OCI-M1 (cell line): Measurements from ENCODE around the gene RHOH.
"Not testable (repeated sequence)": the region's sequence is repeated elsewhere in the genome, so short reads cannot be mapped to it uniquely, and the experiment has no call there.

Experiments used
- DNase-seq: peaks from one replicate; lab custom pipeline; 2025; lab: John Stamatoyannopoulos, UW

RHOH gene

DNA sequence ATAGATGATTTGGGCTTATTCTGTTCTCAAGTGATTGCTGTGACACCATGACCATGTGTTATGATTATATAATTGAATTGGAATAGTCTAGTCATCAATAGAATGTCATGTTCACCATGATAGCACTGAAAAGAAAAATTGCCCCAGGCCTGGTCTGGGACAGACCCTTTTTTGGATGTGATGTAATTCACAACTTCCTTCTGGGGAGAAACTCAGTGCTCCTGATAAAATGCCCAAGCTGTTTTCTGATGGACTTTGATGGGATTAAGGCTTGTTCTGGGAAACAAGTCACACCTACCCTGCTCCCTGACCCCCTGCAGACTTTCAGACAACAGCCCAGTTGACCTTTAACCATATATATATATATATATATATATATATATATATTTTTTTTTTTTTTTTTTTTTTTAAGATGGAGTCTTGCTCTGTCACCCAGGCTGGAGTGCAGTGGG lies 65.3 kb downstream of the RHOH start:
- peak; percentile 65 for DNase-seq

DNA sequence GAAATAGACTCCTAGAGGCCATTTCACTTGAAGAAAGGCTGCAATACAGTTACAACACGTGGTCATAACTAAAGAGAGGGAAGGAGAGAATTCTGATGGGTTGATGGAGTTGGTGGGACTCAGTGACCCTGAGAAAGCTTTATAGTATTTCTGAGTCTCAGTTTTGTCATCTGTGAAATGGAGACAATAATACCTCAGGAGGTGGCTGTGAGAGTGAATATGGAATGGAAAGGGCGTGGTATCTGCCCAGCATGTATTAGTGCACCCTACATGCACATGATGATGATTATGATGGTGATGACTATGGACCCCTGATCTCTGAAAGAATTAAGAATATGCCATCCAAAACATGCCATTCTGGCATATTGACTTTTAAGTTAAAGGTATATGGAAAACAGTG lies 66.0 kb downstream of the RHOH start:
- DNase-seq: no peak

DNA sequence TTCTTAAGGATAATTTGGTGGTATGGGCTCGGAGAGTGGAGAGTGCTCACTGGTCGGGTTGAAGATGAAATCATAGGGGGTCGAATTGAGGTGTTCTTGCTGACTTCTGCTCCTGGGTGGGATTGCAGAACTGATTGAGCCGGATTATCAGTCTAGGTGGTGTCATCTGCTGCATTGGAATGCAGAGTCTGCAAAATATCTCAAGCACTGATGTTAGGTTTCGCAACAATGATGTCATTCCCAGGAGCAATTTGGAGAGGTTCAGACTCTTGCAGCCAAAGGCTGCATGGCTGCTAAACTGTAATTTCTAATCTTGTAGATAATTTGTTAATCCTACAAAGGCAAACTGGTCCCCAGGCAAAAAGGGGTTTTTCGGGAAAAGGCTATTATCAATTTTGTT lies 67.7 kb downstream of the RHOH start:
- peak; percentile 29 for DNase-seq

DNA sequence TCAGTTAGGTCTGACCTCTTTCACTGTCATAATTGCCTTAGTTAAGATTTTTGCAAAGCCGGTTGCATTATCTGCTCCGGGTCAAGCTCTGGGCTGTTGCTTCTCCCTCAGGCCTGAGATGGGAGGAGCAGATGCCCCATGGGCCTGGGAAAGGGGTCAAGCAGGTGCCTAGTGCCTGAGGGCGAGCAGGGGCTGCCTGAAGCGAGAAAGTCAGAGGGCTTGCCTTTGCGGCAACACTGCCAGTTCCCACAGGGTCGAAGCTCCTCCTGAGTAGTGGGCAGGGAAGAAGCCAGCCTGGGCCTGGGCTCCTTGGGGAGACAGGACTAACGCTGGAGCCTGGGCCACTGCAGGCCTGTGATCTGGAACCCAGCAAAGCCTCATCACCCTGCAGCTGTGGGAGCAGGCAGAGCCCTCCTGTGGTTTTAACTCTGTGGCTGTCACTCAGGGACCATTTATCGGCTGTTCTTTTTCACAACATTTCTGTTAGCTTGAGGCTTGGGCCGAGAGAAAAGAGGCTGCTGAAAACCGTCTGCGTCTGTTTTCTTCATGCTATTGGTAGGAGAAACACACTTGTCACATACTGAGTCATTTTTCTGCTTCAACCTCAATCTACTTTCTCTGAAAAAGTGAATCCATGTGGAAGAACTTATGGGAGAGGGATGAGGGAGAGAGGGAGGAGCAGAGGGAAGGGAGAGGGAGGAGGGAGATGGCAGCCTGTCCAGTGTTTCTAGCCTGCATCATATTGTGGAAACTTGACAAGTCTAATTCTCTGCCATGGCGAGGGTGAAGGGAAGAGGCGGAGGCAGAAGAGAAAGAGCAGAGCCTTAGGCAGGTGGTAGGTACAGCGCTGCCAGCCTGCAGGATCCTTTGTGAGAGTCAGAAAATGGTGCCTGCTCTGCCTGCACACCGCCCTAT lies 68.4 kb downstream of the RHOH start:
- DNase-seq: peak; percentile 76

DNA sequence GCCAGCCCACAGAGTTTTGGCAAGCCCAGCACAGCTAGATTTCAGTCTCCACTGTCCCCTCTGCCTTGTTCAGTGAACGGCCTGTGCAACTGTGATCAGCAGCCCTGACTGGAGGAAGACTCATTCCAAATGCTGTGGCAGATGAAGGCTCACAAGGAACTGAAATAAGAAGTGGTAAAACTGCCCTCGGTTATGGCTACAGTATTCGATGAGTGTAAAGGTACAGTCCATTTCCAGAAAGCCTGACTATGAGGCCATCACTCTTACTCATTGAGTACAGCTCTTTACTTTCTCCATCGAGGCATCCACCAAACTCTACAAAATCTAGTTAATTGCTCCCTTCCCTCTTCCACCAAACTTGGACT lies 69.1 kb downstream of the RHOH start:
- no peak for DNase-seq

DNA sequence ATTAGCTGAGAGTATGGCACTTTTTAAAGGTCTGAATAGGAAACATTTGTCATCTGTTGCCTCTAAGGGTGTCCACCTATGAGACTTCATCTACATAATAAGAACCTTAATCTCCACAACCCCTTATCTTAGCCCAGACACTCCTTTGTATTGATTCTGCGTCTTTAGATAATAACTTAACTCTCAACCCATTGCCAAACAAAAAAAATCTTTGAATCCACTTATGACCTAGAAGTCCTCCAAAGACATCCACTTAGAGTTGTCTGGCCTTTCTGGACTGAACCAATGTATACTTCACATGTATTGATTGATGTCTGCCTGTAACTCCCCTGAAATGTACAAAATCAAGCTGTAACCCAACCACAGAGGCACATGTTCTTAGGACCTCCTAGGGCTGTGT lies 72.3 kb downstream of the RHOH start:
- DNase-seq: peak; percentile 72

DNA sequence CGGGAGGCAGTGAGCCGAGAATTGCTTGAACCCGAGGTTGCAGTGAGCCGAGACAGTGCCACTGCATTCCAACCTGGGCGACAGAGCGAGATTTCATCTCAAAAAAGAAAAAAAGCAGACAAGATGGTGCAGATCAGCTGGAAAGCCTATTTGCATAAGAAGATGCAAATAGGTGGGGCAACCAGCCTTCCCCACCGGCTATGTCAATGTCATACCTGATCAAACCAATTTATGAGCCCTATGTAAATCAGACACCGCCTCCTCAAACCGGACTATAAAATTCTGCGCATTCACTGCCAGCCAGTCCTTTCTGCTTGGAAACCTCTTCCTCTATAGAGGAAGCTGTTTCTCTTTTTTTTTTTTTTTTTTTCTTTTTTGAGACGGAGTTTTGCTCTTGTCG lies 73.8 kb downstream of the RHOH start:
- DNase-seq: no peak

DNA sequence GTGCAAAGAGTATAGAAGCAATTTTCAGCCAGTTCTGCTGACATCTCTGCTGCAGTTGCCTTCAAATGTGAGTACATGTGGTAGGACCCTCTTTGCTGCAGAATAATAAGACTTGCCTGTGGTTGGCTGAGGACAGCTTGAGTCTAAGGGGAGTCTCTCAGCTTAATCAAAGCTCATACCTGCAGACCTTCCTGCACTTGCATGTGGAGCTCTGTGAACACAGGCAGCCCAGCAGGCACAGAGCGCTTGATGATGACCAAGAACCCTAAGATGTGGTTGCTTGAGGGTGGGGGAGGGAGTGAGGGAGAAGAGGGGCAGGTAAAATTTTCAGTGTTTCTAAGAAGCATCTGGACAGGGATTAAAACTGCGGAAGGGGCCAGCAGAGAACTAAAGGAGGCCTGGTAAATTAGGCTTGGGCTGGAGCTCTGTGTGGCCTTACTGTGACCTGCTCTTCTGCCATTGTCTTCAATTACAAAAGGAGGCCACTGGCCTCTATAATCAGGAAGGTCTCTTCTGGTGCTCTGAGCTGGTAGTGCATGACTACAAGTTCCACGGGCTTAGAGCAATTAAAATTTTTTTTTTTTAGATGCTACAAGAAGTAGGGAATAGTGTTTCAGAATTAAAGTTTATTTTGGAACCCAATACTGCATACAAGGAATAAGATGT lies 78.4 kb downstream of the RHOH start:
- DNase-seq: no peak

DNA sequence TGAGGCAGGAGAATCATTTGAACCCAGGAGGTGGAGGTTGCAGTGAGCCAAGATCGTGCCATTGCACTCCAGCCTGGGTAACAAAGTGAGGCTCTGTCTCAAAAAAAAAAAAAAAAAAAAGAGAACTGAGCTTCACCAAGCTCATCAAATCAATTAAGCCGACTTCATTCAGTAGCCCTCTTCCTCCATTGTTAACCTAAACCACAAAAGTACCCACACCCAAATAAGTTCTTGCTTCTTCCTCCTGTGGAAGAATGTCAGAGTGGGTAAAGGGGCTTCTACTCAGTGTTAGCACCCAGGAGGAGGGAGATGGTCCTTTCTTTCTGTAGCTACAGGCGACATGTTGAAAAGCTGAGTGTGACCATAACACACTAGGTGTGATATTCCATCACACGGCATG lies 79.7 kb downstream of the RHOH start:
- DNase-seq: no peak

DNA sequence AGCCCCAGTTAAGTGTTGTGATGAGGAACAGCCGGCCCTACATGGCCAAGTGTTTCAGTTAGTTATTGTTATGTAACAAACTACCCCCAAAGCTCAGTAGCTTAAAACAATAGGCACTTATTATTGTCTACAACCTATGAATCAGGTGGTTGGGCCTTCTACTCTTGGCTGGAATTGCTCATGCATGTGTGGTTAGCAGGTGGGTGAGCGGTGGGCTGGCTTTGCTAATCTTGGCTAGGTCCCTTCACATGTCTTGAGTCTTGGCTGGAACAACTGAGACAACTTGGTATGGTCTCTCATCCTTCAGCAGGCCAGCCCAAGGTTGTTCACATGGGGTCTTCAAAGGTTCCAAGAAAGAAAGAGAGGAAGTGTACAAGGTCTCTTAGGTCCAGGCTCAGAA lies 83.8 kb downstream of the RHOH start:
- DNase-seq: no peak

DNA sequence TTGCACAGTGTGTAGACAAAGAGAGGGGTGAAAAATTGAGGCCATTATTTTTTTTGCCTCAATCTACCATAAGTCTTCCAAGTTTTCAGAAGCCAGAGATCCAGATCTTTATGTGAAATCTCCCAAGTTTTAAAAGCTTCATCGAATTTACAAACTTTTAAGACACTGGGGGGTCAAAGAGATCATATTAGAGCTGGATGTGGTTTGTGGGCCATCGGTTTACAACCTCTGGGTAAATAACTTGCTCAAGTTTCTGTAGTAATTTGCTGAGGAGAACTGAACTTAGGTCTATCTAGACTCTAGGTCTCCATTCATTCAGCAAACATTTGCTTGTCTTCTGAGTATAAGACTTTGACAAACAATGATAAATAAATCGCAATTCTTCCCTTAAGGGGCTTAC lies 84.3 kb downstream of the RHOH start:
- DNase-seq: no peak

DNA sequence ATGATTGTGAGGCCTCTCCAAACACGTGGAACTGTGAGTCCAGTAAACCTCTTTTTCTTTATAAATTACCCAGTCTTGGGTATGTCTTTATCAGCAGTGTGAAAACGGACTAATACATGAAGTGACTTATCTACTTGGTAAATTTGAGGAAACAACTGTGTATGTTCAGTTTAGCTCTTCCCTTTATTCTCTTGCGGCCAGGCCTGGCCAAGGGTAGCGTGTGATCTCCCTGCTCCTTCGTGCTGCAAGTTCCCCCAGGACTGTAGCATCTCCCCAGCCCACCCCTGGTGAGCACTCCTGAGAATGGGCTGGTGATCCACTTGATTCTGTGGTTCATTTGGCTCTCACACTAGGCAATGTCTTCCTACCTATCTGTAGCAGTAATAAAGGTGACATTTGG lies 85.1 kb downstream of the RHOH start:
- DNase-seq: no peak

DNA sequence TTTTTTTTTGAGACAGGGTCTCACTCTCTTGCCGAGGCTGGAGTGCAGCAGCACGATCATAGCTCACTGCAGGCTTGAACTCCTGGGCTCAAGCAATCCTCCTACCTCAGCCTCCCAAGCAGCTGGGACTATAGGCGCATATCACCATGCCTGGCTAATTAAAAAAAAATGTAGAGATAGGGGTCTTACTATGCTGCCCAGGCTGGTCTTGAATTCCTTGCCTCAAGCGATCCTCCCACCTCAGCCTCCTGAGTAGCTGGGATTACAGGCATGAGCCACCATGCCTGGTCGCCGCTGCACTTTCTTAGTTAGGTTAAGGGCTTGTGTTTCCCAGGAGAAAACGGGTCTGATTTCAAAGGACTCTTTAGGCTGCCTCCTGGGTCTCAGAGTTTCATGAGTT lies 86.0 kb downstream of the RHOH start:
- DNase-seq: not testable (repeated sequence)

DNA sequence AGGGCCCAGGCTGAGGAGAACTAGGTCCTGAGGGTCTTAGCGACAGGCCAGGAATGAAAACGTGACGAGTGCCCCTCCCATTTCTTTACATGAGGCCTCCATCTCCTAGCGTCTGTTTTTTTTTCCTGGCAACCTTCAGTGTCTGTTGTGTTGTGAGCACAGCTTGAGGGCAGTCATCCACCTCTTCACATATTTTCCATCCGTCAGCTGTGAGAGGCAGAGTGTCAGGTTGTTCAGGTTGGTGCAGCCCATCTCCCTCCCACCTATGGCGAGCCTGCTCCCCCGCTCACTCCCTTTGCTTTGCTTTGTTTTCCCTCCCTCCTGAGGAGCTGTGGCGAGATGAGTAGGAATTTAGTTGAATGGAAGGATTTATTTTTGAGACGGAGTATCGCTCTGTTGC lies 86.6 kb downstream of the RHOH start:
- DNase-seq: no peak

DNA sequence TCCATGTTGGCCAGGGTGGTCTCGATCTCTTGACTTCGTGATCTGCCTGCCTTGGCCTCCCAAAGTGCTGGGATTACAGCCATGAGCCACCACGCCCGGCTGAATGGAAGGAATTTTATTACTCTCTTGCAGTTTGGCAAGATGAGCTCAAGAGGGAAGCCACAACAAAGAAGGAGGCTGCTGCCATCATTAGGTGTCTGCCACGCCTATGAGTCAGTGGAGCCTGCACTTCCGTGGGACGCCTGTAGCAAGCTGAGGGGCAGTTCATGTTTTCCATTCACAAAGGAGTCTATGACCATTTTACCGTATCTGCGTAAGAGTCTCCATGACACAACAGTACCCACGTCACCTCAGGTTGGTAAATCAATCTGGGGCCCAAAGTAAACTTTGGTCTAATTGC lies 87.1 kb downstream of the RHOH start:
- no peak for DNase-seq

DNA sequence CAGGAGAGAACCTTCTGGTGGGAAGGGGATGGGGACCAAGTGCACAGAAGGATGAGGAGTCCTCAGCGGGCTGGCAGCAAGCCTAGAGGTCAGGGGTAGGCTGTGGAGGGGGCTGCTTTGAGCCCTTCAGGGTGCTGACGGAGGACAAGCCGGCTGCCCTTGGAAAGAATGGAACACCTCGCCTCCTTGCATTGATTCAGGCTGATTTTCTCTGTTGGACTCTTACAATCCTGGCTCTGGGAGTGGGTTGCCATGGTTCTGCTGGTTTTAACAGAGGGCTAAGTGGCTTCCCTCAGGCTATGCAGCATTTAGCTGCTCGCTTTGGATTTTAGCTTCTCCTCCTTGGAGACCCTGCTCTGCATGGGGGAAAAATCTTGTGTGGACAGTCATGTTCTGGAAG lies 88.9 kb downstream of the RHOH start:
- DNase-seq: no peak

DNA sequence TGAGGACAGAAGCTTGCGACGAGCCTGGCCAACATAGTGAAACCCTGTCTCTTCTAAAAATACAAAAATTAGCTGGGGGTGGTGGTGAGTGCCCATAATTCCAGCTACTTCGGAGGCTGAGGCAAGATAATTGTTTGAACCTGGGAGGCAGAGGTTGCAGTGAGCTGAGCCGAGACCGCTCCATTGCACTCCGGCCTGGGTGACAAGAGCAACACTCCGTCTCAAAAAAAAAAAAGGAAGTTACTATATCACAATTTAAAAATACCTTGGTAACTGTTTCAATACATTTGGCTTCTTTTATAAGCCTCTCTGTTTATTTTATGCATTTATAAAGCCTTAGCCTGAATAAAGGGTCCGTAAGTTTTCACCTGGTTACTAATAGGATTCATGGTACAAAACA lies 91.7 kb downstream of the RHOH start:
- peak; percentile 11 for DNase-seq

DNA sequence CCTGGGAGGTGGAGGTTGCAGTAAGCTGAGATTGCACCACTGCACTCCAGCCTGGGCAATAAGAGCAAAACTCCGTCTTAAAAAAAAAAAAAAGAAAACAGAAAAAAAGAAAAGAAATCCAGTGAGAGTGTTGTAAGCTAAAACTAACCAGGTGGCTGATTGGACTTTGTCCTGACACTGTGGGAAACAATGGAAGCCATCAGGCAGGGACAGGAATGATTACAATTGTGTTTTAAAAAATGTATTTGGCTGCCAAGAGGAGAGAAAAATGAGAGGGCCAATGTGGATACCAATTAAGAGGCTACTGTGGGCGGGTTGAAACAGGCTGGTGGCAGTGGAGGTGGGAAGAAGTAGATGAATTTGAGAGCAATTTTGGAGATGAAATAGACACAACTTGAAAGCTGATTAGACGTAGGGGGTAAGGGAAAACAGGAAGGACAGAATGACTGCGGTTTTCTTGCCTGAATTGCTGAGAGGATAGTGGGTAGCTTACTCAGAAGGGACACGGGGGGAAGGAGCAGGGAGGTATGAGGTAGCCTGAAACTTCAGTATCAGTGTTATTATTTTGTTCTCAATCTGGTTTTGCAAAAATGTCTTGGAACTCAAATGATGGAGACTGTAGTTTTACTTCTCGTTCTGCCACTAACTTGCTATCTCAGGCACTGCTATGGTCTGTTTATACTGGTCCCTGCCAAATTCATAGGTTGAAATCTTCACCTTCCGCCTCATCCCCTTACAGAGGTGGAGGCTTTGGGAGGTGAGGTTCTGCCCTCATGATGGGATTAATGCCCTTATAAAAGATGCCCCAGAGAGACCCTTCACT lies 92.7 kb downstream of the RHOH start:
- peak; percentile 80 for DNase-seq

DNA sequence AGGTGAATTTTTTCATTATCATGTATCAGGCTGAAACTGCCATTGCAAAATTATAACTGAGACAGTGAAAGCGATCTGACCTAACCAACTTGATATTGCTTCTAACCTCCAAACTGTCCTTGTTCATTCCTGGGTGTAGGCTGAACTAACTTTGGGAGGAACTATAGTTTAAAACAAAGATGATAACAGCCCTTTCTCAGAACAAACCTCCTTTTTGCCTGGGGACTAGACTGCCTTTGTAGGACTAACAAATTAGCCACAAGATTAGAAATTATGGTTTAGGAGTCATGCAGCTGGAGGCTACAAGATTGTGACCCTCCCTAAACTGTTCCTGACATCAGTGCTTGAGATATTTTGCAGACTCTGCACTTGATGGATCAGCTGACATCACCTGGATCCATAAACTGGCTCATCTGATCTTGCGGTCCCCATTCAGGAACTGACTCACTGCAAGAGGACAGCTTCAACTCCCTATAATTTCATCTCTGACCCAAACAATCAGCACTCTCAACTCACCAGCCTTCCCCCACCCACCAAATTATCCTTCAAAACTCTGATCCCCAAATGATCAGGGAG lies 93.9 kb downstream of the RHOH start:
- peak; percentile 92 for DNase-seq

DNA sequence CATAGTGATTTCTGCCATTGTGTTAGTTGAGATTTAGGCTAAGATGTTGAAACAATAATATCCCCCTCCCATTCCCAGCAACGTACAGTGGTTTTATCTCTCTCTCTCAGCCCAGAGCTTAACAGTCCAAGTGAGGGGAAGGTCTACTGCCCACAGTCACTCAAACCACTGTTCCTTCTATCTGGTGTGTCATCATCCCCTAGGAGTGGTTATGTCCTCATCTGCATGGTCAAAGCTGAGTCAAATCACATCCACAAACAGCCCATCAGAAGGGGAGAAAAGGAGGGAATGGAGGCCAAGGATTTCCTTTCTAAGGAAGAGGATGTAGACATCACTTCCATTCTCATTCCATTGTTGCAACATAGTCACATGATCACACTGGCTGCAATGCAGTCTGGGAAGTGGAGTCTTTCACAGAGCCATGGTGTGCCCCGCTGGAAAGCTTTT lies 95.5 kb downstream of the RHOH start:
- DNase-seq: no peak

DNA sequence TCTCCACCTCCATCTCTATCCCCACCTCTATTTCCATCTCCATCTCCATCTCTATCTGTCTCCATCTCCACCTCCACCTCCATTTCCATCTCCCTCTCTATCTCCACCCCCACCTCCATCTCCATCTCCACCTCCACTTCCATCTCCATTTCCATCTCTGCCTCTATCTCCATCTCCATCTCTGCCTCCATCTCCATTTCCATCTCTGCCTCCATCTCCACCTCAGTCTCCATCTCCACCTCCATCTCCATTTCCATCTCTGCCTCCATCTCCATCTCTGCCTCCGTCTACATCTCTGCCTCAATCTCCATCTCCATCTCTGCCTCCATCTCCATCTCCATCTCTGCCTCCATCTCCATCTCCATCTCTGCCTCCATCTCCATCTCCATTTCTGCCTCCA lies 97.5 kb downstream of the RHOH start:
- no peak for DNase-seq

DNA sequence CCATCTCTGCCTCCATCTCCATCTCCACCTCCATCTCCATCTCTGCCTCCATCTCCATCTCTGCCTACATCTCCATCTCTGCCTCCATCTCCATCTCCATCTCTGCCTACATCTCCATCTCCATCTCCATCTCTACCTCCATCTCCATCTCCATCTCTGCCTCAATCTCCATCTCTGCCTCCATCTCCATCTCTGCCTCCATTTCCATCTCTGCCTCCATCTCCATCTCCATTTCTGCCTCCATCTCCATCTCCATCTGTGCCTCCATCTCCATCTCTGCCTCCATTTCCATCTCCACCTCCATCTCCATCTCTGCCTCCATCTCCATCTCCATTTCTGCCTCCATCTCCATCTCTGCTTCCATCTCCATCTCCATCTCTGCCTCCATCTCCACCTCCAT lies 98.2 kb downstream of the RHOH start:
- DNase-seq: not testable (repeated sequence)
